Gastrocnemius medialis (tissue), 4 donors: ENCODE data around the gene PPP1R27. TPM values are rescaled to one million over a fixed set of nuclear protein-coding genes. Genes with fewer than 3 reads are reported as not detected.

ENCODE experiments used
- ATAC-seq, 2 donors: fragments of 150-250 bp; one replicate each; pipeline ENCODE4 v1.9.1; 2016
- DNase-seq, 2 donors: peaks; one replicate each; pipeline ENCODE4 v3.0.0-alpha.2; 2019
- H3K27ac ChIP-seq, 4 donors: fragments of 200-600 bp; sonication (generic); 1 replicate in 1 of 4; 2 replicates in 3 of 4; pipeline ENCODE4 v1.5.1; 2016 to 2018; ENCODE audit warnings: mild to moderate bottlenecking in 2 of 4, moderate library complexity in 1 of 4
- H3K27me3 ChIP-seq, 3 donors: fragments of 200-600 bp; sonication (generic) in 2 of 3; 1 replicate in 1 of 3; 2 replicates in 2 of 3; pipeline versions ENCODE4 v1.5.1 to v1.6.0; 2016 to 2019; ENCODE audit warnings: mild to moderate bottlenecking in 1 of 3, moderate library complexity in 1 of 3
- H3K36me3 ChIP-seq, 2 donors: fragments of 200-600 bp; sonication (generic) in 1 of 2; one replicate each; pipeline ENCODE4 v1.5.1; 2017 to 2018
- H3K4me1 ChIP-seq, 2 donors: fragments of 200-600 bp; sonication (generic) in 1 of 2; one replicate each; pipeline ENCODE4 v1.5.1; 2016 to 2017; ENCODE audit warnings: mild to moderate bottlenecking in 2 of 2
- H3K4me3 ChIP-seq, 4 donors: fragments of 200-600 bp; sonication (generic) in 3 of 4; 1 replicate in 1 of 4; 2 replicates in 3 of 4; pipeline ENCODE4 v1.5.1; 2016 to 2019; ENCODE audit warnings: mild to moderate bottlenecking in 2 of 4
- H3K9me3 ChIP-seq, 3 donors: fragments of 200-600 bp; sonication (generic) in 2 of 3; 1 replicate in 1 of 3; 2 replicates in 2 of 3; pipeline ENCODE4 v1.5.1; 2016 to 2019
- POLR2A ChIP-seq, 2 donors: fragments of 450-650 bp; IDR thresholded peaks; one replicate each; pipeline ENCODE4 v1.6.1; 2017; ENCODE audit warnings: antibody characterized with exemption in 2 of 2, mild to moderate bottlenecking in 2 of 2, moderate library complexity in 2 of 2
- in situ Hi-C, 4 donors: fragments of 200-750 bp; cut with MboI; loops; one replicate each; pipeline versions ENCODE4 v1.15.0 to v1.8.0; 2017; ENCODE audit warnings: low sequenced_read_pairs in 4 of 4
- intact Hi-C: fragments of 100-400 bp; cut with DNase I; formaldehyde crosslinking; loops from one replicate; pipeline ENCODE4 v1.15.1; 2023; ENCODE audit warnings: low total_unique reads
- total RNA-seq, 4 donors: library from RNA; depleted of rRNA; stranded (reverse); fragments of >200 nt; gene quantifications; one replicate each; pipeline versions ENCODE4 v1.1.0 to v1.2.3, GENCODE V29; 2016
- TF ChIP-seq, protein P1 (sequence below), 5 experiments: fragments of 450-650 bp in 3 of 5; fragments of 200-600 bp in 2 of 5; sonication (generic) in 2 of 5; IDR thresholded peaks in 4 of 5; conservative IDR thresholded peaks in 1 of 5; 1 replicate in 4 of 5; 2 replicates in 1 of 5; pipeline ENCODE4 v1.5.1; 2016 to 2019; ENCODE audit warnings: antibody characterized with exemption in 5 of 5, mild to moderate bottlenecking in 3 of 5, moderate library complexity in 3 of 5

Gene PPP1R27
- total RNA-seq, 4 donors from 2014 or later: 245 to 708 (median 400) TPM

DNA sequence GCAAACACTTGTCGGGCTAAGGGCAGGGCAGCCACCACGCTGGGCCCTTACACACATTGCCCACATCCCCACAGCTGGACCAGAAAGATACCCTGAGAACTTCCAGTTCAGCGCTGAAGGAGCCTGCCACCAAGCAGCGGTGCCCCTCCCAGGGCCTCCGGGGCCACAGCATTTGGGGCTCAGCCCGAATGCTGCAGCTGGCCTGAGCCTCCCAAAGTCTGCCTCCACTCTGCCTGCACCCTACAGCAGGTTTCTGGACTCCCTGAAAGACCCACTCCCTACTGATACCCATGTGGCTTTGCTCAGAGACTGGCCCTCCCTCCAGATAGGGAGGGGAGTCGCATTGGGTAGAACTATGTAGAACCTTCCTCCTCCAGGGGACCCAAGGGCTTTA lies 3.3 kb downstream of the PPP1R27 start:
- Histone ChIP-seq H3K9me3 (no peaks in the 10 kb centered on the region), H3K27ac (peak overlapping the region; percentile 90 to 100 (median 96)), H3K27me3 (no peaks in the 10 kb centered on the region), H3K4me1 (peaks cover 18 to 21% of the 10 kb centered on the region in 2 donors), H3K4me3 (peak overlapping the region in 3 of 4 donors; percentile 72 to 95 (median 82)), H3K36me3 (no peaks in the 10 kb centered on the region)
- ATAC-seq (no peak), DNase-seq (no peak)
- TF ChIP-seq POLR2A (IDR thresholded peaks at IDR 0.05): no peak
- TF ChIP-seq, protein P1, sequence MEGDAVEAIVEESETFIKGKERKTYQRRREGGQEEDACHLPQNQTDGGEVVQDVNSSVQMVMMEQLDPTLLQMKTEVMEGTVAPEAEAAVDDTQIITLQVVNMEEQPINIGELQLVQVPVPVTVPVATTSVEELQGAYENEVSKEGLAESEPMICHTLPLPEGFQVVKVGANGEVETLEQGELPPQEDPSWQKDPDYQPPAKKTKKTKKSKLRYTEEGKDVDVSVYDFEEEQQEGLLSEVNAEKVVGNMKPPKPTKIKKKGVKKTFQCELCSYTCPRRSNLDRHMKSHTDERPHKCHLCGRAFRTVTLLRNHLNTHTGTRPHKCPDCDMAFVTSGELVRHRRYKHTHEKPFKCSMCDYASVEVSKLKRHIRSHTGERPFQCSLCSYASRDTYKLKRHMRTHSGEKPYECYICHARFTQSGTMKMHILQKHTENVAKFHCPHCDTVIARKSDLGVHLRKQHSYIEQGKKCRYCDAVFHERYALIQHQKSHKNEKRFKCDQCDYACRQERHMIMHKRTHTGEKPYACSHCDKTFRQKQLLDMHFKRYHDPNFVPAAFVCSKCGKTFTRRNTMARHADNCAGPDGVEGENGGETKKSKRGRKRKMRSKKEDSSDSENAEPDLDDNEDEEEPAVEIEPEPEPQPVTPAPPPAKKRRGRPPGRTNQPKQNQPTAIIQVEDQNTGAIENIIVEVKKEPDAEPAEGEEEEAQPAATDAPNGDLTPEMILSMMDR (IDR thresholded peaks at IDR 0.05 in 4 of 5, conservative IDR thresholded peaks at IDR 0.05 in 1 of 5): no peak
- intact Hi-C loops: loop anchor here (5.0 kb wide), 1 partner anchor 81 kb away; the partner anchor contains the start of gene PCYT2
- in situ Hi-C loops: no loop called here

DNA sequence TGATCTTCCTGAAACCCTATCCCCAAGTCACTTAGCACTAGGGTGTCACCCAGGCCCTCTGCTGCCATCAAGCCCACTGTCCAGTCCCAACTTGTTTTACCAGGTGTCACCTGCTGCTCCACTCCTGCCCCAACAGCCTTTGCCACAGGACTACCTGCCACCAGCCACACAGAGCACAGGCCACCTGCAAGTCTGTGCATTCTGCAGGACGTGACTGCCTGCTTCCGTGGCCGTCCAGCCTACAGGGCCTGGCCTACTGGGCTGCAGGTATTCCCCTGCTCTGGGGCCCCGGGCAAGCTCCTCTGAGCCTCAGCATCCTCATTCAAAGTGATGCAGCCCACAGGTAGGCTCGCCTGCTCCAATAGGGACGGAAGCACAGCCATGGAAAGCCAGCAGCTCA lies 5.0 kb downstream of the PPP1R27 start:
- peak in 1 of 2 donors; percentile 8 for ATAC-seq
- Histone ChIP-seq H3K36me3 (no peaks in the 10 kb centered on the region), H3K27me3 (no peaks in the 10 kb centered on the region), H3K27ac (peak overlapping the region; percentile 90 to 100 (median 96)), H3K9me3 (no peaks in the 10 kb centered on the region), H3K4me1 (peaks cover 6 to 20% of the 10 kb centered on the region in 2 donors), H3K4me3 (no peak overlapping the region)
- intact Hi-C loops (loop anchor here (5.0 kb wide), 1 partner anchor 82 kb away; the partner anchor contains the start of gene PCYT2), in situ Hi-C loops (no loop called here)
- peak in 1 of 2 donors; percentile 62 for DNase-seq
- TF ChIP-seq, protein P1 (IDR thresholded peaks at IDR 0.05 in 4 of 5, conservative IDR thresholded peaks at IDR 0.05 in 1 of 5): no peak
- peak in 1 of 2 donors; percentile 19 for TF ChIP-seq POLR2A (IDR thresholded peaks at IDR 0.05)

DNA sequence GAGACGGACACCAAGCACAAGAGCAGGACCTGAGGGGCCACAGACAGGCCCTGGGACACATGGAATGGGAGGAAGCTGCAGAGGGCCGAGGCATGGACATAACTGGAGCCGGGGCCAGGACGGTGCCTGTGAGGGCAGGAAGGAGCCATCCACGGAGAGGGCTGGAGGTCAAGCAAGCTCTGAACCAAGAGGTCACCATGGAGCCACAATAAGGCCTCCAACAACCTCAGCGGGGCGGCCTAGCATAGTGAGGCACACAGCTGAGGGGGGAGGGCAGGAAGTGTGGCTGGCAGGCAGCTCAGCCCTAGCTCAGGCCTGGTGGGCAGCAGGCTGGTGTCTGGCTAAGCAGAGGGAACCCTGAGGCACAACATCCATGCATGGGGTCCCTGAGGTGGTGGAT lies 6.2 kb downstream of the PPP1R27 start:
- Histone ChIP-seq H3K4me3 (no peak overlapping the region), H3K9me3 (no peaks in the 10 kb centered on the region), H3K27me3 (no peaks in the 10 kb centered on the region), H3K4me1 (peaks cover 3 to 15% of the 10 kb centered on the region in 2 donors), H3K27ac (peak overlapping the region; percentile 90 to 100 (median 96)), H3K36me3 (no peaks in the 10 kb centered on the region)
- TF ChIP-seq, protein P1 (IDR thresholded peaks at IDR 0.05 in 4 of 5, conservative IDR thresholded peaks at IDR 0.05 in 1 of 5): no peak
- no peak for TF ChIP-seq POLR2A (IDR thresholded peaks at IDR 0.05)
- DNase-seq (no peak), ATAC-seq (no peak)
- intact Hi-C loops (no loop called here), in situ Hi-C loops (no loop called here)

DNA sequence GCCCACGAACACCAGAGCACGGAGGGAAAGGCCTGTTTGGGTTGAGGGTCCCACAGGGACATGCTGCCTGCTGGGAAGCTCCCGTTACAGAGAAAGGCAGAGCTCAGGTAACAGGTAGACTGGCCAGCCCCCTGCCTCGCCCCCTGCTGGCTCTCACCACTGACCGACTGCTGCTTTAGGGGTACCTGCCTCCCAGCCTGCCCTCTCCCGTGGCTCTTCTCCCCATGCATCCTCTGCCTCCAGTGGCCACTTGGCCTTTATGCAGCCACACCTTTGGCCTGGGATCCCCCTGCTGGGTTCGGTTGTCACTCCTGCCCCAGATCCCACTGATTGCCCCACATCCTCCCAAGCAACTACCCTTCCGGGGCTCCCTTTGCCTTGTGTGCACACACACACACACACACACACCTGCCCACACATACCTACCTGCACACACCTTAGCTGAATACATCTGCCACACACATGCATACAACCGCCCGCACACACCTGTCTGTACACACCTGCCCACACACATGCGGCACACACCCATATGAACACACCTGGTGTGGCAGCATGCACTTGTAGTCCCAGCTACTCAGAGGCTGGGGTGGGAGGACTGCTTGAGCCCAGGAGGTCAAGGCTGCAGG lies 8.9 kb downstream of the PPP1R27 start:
- H3K27ac ChIP-seq: peak overlapping the region in 3 of 4 donors; percentile 26 to 94 (median 38)
- DNase-seq: no peak
- TF ChIP-seq POLR2A (IDR thresholded peaks at IDR 0.05): no peak
- TF ChIP-seq, protein P1 (IDR thresholded peaks at IDR 0.05 in 4 of 5, conservative IDR thresholded peaks at IDR 0.05 in 1 of 5): peak in 2 of 5 experiments; percentile 24 to 25
- H3K4me3 ChIP-seq: no peak overlapping the region
- intact Hi-C loops: no loop called here
- no peaks in the 10 kb centered on the region for H3K36me3 ChIP-seq
- in situ Hi-C loops: no loop called here
- H3K27me3 ChIP-seq: no peaks in the 10 kb centered on the region
- H3K4me1 ChIP-seq: peaks cover 15 to 21% of the 10 kb centered on the region in 2 donors
- H3K9me3 ChIP-seq: no peaks in the 10 kb centered on the region
- no peak for ATAC-seq
